EL (cell line): ENCODE data around the gene CST11.
A peak's percentile ranks its signal among the peaks of the same experiment; 100 is the strongest.

Experiments
- DNase-seq: peaks from one replicate; pipeline ENCODE4 v3.0.0-alpha.2; 2016

The CST11 gene

GRCh38 chr20:23419995-23420901 lies 32.4 kb downstream of the CST11 start:
- peak; percentile 71 for DNase-seq

- DNase-seq = no peak
Observed at GRCh38 chr20:23419657-23419994, 33.0 kb downstream of the CST11 start.

GRCh38 chr20:23417861-23418260 lies 34.8 kb downstream of the CST11 start:
- no peak for DNase-seq

GRCh38 chr20:23415959-23416583 lies 36.6 kb downstream of the CST11 start:
- DNase-seq = peak; percentile 21

GRCh38 chr20:23415555-23415954 lies 37.1 kb downstream of the CST11 start:
- DNase-seq = no peak

- DNase-seq = no peak
Observed at GRCh38 chr20:23414526-23415188, 38.0 kb downstream of the CST11 start.

GRCh38 chr20:23413862-23414422 lies 38.7 kb downstream of the CST11 start:
- no peak for DNase-seq

- DNase-seq = peak; percentile 23
Observed at GRCh38 chr20:23412026-23412425, 40.6 kb downstream of the CST11 start.

GRCh38 chr20:23410916-23411695 lies 41.6 kb downstream of the CST11 start:
- DNase-seq = no peak

GRCh38 chr20:23409800-23410199 lies 42.9 kb downstream of the CST11 start:
- DNase-seq = no peak

- no peak for DNase-seq
Observed at GRCh38 chr20:23408957-23409356, 43.7 kb downstream of the CST11 start.

- DNase-seq = no peak
Observed at GRCh38 chr20:23407781-23408464, 44.8 kb downstream of the CST11 start.

- no peak for DNase-seq
Observed at GRCh38 chr20:23406880-23407279, 45.8 kb downstream of the CST11 start.

- DNase-seq = peak; percentile 12
Observed at GRCh38 chr20:23404196-23404595, 48.5 kb downstream of the CST11 start.

GRCh38 chr20:23403751-23404150 lies 48.9 kb downstream of the CST11 start:
- DNase-seq = no peak

GRCh38 chr20:23401051-23401450 lies 51.6 kb downstream of the CST11 start:
- DNase-seq = no peak
